GM12892 (cell line): ENCODE data around the gene DPAGT1.

Source experiments
- POLR2A ChIP-seq: IDR thresholded peaks from 2 replicates; pipeline ENCODE4 v1.6.1; 2011; ENCODE audit warnings: low read depth, low read length, control low read depth
- POLR2AphosphoS5 ChIP-seq: IDR thresholded peaks from 2 replicates; pipeline ENCODE4 v1.6.1; 2011; ENCODE audit warnings: low read depth, low read length, control low read depth

- TF ChIP-seq POLR2A (no peak), POLR2AphosphoS5 (no peak)
These were observed 19.9 kb downstream of the DPAGT1 start for GRCh38 chr11:119081682-119082260.
